Measurements from ENCODE around the gene KCNMB1. TPM values are rescaled to one million over a fixed set of nuclear protein-coding genes. Genes with fewer than 3 reads are reported as not detected.

The KCNMB1 gene
- total RNA-seq, 1 experiment from 2014 or later, result not detected

DNA sequence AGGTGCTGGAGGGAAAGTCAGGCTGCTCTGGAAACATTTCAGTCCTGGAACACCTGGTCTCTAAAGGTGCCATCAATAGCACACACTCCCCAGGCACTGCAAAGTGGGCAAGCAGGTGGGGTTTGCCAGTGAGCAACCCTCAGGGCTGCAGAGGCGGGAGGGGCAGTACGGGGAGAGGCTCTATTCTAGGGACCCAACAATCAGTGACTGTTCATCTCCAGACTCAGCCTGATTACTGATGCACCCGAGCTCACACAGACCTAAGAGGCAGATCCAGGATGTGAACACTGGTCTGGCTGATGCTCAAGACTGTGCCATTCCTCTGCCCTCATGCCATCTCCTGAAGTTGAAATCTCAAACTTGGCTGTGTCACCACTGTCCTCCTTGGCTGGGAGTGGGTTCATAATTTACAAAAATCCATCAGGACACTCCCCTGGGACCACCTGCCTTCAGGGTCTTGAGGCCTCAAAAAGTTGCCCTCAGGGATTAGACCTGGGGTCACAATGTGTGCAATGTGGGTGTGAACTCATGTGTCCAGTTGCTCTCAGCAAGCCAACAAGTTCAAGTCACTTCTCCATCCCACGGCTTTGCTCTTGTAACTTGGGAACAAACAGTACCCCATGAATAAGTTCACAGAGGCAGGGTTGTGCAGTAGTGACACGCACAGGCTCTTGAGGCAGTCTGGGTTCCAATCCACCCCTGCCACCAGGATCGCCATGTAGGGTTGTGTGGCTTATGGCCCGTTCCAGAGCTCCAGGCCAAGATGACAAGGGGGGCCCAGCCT is 19.9 kb upstream of the KCNMB1 start:
- TF ChIP-seq, protein P1, sequence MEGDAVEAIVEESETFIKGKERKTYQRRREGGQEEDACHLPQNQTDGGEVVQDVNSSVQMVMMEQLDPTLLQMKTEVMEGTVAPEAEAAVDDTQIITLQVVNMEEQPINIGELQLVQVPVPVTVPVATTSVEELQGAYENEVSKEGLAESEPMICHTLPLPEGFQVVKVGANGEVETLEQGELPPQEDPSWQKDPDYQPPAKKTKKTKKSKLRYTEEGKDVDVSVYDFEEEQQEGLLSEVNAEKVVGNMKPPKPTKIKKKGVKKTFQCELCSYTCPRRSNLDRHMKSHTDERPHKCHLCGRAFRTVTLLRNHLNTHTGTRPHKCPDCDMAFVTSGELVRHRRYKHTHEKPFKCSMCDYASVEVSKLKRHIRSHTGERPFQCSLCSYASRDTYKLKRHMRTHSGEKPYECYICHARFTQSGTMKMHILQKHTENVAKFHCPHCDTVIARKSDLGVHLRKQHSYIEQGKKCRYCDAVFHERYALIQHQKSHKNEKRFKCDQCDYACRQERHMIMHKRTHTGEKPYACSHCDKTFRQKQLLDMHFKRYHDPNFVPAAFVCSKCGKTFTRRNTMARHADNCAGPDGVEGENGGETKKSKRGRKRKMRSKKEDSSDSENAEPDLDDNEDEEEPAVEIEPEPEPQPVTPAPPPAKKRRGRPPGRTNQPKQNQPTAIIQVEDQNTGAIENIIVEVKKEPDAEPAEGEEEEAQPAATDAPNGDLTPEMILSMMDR (conservative IDR thresholded peaks at IDR 0.05; ENCODE audit: low read depth, low read length), result no peak
- no peak for TF ChIP-seq EZH2phosphoT487 (IDR thresholded peaks at IDR 0.05; ENCODE audit: borderline replicate concordance, low read length)
- TF ChIP-seq EZH2 (IDR thresholded peaks at IDR 0.05; ENCODE audit: low read length, unreplicated experiment), result no peak

DNA sequence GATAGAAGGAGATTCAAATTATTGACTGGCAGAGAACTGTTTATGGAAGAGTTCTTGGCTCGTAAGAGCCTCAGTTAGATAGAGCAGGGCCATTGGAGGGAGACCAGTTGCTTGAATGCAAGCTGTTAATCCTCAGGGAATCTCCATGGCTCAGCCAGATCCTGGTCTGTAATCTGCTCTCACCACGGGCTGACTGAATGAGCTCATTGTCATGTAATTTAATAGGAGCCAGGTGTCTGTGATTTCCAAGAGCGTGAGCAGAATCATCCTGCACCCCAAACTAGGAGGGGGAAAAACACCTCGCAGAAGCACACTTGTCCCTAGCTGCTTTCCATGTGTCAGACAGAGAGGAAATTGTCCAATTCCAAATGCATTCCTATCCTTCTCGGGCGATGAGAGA is 19.1 kb upstream of the KCNMB1 start:
- BruUV-seq (replicated peaks), result no TSS peak
- no peak for ATAC-seq
- Histone ChIP-seq H2AFZ (ENCODE audit: low read length) (no peak overlapping the region), H3F3A (ENCODE audit: low read length, unreplicated experiment) (no peaks in the 10 kb centered on the region), H3K9me2 (replicated peaks; ENCODE audit: low read length) (no peaks in the 10 kb centered on the region), H3K36me3 (ENCODE audit: low read depth, low read length) (no peaks in the 10 kb centered on the region), H3K27ac (ENCODE audit: low read length) (no peak overlapping the region), H3K4me2 (ENCODE audit: low read length) (no peak overlapping the region), H4K20me1 (ENCODE audit: low read length) (no peaks in the 10 kb centered on the region), H3K4me3 (ENCODE audit: low read length) (no peak overlapping the region), H3K9me3 (ENCODE audit: low read length) (no peaks in the 10 kb centered on the region), H3K4me1 (ENCODE audit: insufficient read depth, low read length) (no peaks in the 10 kb centered on the region), H3K79me2 (ENCODE audit: low read length) (no peaks in the 10 kb centered on the region), H3K27me3 (ENCODE audit: low read length) (peaks cover 25% of the 10 kb centered on the region), H3K9ac (ENCODE audit: low read length) (no peak overlapping the region)
- ChIA-PET POLR2A (ENCODE audit: unreplicated experiment) (no interaction called here), CTCF (no interaction called here)
- DNase-seq, result no peak
- intact Hi-C loops (cut with micrococcal nuclease), result no loop called here
- TF ChIP-seq EZH2phosphoT487 (IDR thresholded peaks at IDR 0.05; ENCODE audit: borderline replicate concordance, low read length) (no peak), EZH2 (IDR thresholded peaks at IDR 0.05; ENCODE audit: low read length, unreplicated experiment) (no peak)
- TF ChIP-seq, protein P1 (conservative IDR thresholded peaks at IDR 0.05; ENCODE audit: low read depth, low read length), result no peak

More for the DNA sequence above, 19.9 kb upstream of the KCNMB1 start:
- DNase-seq, result no peak
- Histone ChIP-seq H4K20me1 (ENCODE audit: low read length) (no peaks in the 10 kb centered on the region), H3K36me3 (ENCODE audit: low read depth, low read length) (no peaks in the 10 kb centered on the region), H3K9me2 (replicated peaks; ENCODE audit: low read length) (no peaks in the 10 kb centered on the region), H3K79me2 (ENCODE audit: low read length) (no peaks in the 10 kb centered on the region), H3K9ac (ENCODE audit: low read length) (no peak overlapping the region), H3K9me3 (ENCODE audit: low read length) (no peaks in the 10 kb centered on the region), H2AFZ (ENCODE audit: low read length) (no peak overlapping the region), H3F3A (ENCODE audit: low read length, unreplicated experiment) (no peaks in the 10 kb centered on the region), H3K4me1 (ENCODE audit: insufficient read depth, low read length) (no peaks in the 10 kb centered on the region), H3K4me3 (ENCODE audit: low read length) (no peak overlapping the region), H3K27ac (ENCODE audit: low read length) (no peak overlapping the region), H3K27me3 (ENCODE audit: low read length) (peaks cover 25% of the 10 kb centered on the region), H3K4me2 (ENCODE audit: low read length) (no peak overlapping the region)
- no TSS peak for BruUV-seq (replicated peaks)
- ChIA-PET POLR2A (ENCODE audit: unreplicated experiment) (no interaction called here), CTCF (no interaction called here)
- no peak for ATAC-seq
- intact Hi-C loops (cut with micrococcal nuclease), result no loop called here

DNA sequence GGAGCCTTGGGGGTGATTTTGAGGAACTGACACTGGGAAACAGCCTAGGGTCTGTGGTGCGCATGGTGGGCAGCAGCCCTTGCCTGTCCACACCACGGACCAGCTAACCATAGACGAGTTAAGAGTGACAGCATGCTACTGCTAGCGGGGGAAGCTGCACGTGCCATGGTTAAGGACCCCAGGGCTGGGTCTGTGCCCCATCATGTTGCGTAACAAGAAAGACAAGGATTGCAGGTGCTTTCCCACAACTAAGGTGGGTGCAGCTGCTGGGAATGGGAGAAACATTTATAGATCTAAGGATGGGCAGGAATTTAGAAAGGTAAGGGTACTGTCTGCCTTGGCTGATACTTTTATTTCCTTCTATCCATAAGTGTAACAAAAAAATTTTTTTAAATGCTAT is 17.9 kb upstream of the KCNMB1 start:
- no peaks in the 10 kb centered on the region for H3K36me3 ChIP-seq (ENCODE audit: low read depth, low read length)
- no peak overlapping the region for H3K4me2 ChIP-seq (ENCODE audit: low read length)
- H3K4me1 ChIP-seq (ENCODE audit: insufficient read depth, low read length), result no peaks in the 10 kb centered on the region
- no peak overlapping the region for H3K9ac ChIP-seq (ENCODE audit: low read length)
- TF ChIP-seq, protein P1 (conservative IDR thresholded peaks at IDR 0.05; ENCODE audit: low read depth, low read length), result no peak
- TF ChIP-seq EZH2phosphoT487 (IDR thresholded peaks at IDR 0.05; ENCODE audit: borderline replicate concordance, low read length), result no peak
- no peaks in the 10 kb centered on the region for H3K9me2 ChIP-seq (replicated peaks; ENCODE audit: low read length)
- ATAC-seq (no peak), DNase-seq (no peak)
- no peak overlapping the region for H2AFZ ChIP-seq (ENCODE audit: low read length)
- no peak overlapping the region for H3K27ac ChIP-seq (ENCODE audit: low read length)
- no TSS peak for BruUV-seq (replicated peaks)
- H3F3A ChIP-seq (ENCODE audit: low read length, unreplicated experiment), result no peaks in the 10 kb centered on the region
- no peaks in the 10 kb centered on the region for H3K79me2 ChIP-seq (ENCODE audit: low read length)
- intact Hi-C loops (cut with micrococcal nuclease), result no loop called here
- ChIA-PET CTCF (no interaction called here), POLR2A (ENCODE audit: unreplicated experiment) (no interaction called here)
- no peak overlapping the region for H3K4me3 ChIP-seq (ENCODE audit: low read length)
- H3K27me3 ChIP-seq (ENCODE audit: low read length), result peaks cover 25% of the 10 kb centered on the region
- H3K9me3 ChIP-seq (ENCODE audit: low read length), result no peaks in the 10 kb centered on the region
- H4K20me1 ChIP-seq (ENCODE audit: low read length), result no peaks in the 10 kb centered on the region

Measured in PC-3 (cell line).